Sigmoid colon (tissue), 4 donors: ENCODE results near the gene PLEKHA6.

ENCODE experiments used
- EP300 ChIP-seq, 4 donors: sonication (generic); formaldehyde crosslinking; IDR thresholded peaks; one replicate each; pipeline ENCODE4 v1.6.1; 2017; ENCODE audit warnings: antibody characterized with exemption in 4 of 4
- POLR2A ChIP-seq, 2 donors: fragments of 450-650 bp; IDR thresholded peaks; one replicate each; pipeline ENCODE4 v1.6.1; 2016; ENCODE audit warnings: antibody characterized with exemption in 2 of 2, mild to moderate bottlenecking in 2 of 2, moderate library complexity in 2 of 2
- POLR2AphosphoS5 ChIP-seq, 4 donors: sonication (generic); formaldehyde crosslinking; IDR thresholded peaks; one replicate each; pipeline ENCODE4 v1.6.1; 2017; ENCODE audit warnings: antibody characterized with exemption in 4 of 4
- TF ChIP-seq, protein P1 (sequence below), 4 experiments: fragments of 450-650 bp in 3 of 4; fragments of 200-600 bp in 1 of 4; IDR thresholded peaks; one replicate each; pipeline ENCODE4 v1.5.1; 2016 to 2019; ENCODE audit warnings: antibody characterized with exemption in 4 of 4, mild to moderate bottlenecking in 3 of 4, moderate library complexity in 2 of 4

DNA sequence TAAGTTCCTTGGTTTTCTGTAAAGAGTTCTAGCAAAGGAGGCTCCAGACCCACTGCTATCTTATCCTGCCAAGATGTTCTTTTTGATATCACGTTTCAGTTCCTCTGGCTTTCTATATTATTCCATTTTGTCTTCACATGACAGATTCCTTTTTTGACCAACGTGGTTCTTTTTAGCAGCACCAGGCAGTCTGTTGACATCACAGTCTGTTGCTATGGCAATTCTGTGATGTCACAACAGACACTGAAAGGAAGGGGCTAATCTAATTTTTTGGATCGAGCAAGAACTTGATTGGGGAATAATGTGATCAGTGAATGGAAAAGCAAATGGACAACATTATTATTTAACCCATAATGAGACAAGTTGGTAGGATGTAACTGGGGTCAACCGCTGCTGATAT lies 81.5 kb downstream of the PLEKHA6 start:
- no peak for TF ChIP-seq EP300 (IDR thresholded peaks at IDR 0.05)
- TF ChIP-seq, protein P1, sequence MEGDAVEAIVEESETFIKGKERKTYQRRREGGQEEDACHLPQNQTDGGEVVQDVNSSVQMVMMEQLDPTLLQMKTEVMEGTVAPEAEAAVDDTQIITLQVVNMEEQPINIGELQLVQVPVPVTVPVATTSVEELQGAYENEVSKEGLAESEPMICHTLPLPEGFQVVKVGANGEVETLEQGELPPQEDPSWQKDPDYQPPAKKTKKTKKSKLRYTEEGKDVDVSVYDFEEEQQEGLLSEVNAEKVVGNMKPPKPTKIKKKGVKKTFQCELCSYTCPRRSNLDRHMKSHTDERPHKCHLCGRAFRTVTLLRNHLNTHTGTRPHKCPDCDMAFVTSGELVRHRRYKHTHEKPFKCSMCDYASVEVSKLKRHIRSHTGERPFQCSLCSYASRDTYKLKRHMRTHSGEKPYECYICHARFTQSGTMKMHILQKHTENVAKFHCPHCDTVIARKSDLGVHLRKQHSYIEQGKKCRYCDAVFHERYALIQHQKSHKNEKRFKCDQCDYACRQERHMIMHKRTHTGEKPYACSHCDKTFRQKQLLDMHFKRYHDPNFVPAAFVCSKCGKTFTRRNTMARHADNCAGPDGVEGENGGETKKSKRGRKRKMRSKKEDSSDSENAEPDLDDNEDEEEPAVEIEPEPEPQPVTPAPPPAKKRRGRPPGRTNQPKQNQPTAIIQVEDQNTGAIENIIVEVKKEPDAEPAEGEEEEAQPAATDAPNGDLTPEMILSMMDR (IDR thresholded peaks at IDR 0.05), result no peak
- TF ChIP-seq POLR2A (IDR thresholded peaks at IDR 0.05), result no peak
- TF ChIP-seq POLR2AphosphoS5 (IDR thresholded peaks at IDR 0.05), result no peak
